Cardiac fibroblast (primary cell): ENCODE results near the gene CLCN3.

Source experiments
- DNase-seq, 2 donors: peaks; one replicate each; pipeline versions ENCODE4 v3.0.0 to v3.0.0-alpha.2; 2010; ENCODE audit warnings: low read depth in 2 of 2
- H3K4me3 ChIP-seq, 2 donors: replicated peaks in 1 of 2; 1 replicate in 1 of 2; 2 replicates in 1 of 2; pipeline ENCODE4 v1.5.1; 2011; ENCODE audit warnings: low read depth in 2 of 2, low read length in 2 of 2, mild to moderate bottlenecking in 2 of 2, moderate library complexity in 1 of 2
- CTCF ChIP-seq: IDR thresholded peaks from one replicate; pipeline ENCODE4 v1.5.1; 2011; ENCODE audit warnings: low read depth, mild to moderate bottlenecking, low read length, inconsistent platforms

The CLCN3 gene

GRCh38 chr4:169634975-169635374 is 14.6 kb downstream of the CLCN3 start:
- DNase-seq, result no peak
- H3K4me3 ChIP-seq, result no peak overlapping the region
- TF ChIP-seq CTCF, result no peak

- peak; percentile 75 to 79 for DNase-seq
- no peak for TF ChIP-seq CTCF
- H3K4me3 ChIP-seq, result no peak overlapping the region
These were observed 20.0 kb downstream of the CLCN3 start for GRCh38 chr4:169640261-169640870.

- no peak for TF ChIP-seq CTCF
- no peak for DNase-seq
- no peak overlapping the region for H3K4me3 ChIP-seq
These were observed 24.4 kb downstream of the CLCN3 start for GRCh38 chr4:169644802-169645201.

GRCh38 chr4:169645627-169646026 is 25.2 kb downstream of the CLCN3 start:
- no peak for TF ChIP-seq CTCF
- H3K4me3 ChIP-seq, result no peak overlapping the region
- no peak for DNase-seq

GRCh38 chr4:169649545-169650226 is 29.3 kb downstream of the CLCN3 start:
- no peak for TF ChIP-seq CTCF
- no peak overlapping the region for H3K4me3 ChIP-seq
- peak; percentile 7 to 60 for DNase-seq

- no peak for TF ChIP-seq CTCF
These were observed 30.0 kb downstream of the CLCN3 start for GRCh38 chr4:169650227-169650936.

More at GRCh38 chr4:169650227-169650936, 30.0 kb downstream of the CLCN3 start:
- no peak overlapping the region for H3K4me3 ChIP-seq
- DNase-seq, result no peak
